Liver (tissue), 9 donors: ENCODE data around the gene ARGFX. TPM values are rescaled to one million over a fixed set of nuclear protein-coding genes. Genes with fewer than 3 reads are reported as not detected.
A peak's percentile ranks its signal among the peaks of the same experiment; 100 is the strongest.

Source experiments
- DNase-seq: peaks from one replicate; pipeline ENCODE4 v3.0.0-alpha.2; 2017; ENCODE audit warnings: low spot score
- H3K27ac ChIP-seq, 2 donors: one replicate each; pipeline ENCODE4 v1.7.0; 2013; ENCODE audit warnings: inconsistent platforms in 2 of 2, low read length in 2 of 2, control low read depth in 1 of 2, low read depth in 1 of 2, mild to moderate bottlenecking in 1 of 2
- H3K27me3 ChIP-seq, 4 donors: one replicate each; pipeline versions ENCODE4 v1.6.1 to v1.7.0; 2013; ENCODE audit warnings: low read length in 3 of 4, inconsistent platforms in 1 of 4, mild to moderate bottlenecking in 1 of 4, moderate library complexity in 1 of 4; ENCODE audit not compliant: control insufficient read depth in 4 of 4, insufficient read depth in 4 of 4
- H3K36me3 ChIP-seq, 4 donors: one replicate each; pipeline versions ENCODE4 v1.6.1 to v1.7.0; 2013; ENCODE audit warnings: low read length in 3 of 4, mild to moderate bottlenecking in 3 of 4, low read depth in 1 of 4, moderate library complexity in 1 of 4; ENCODE audit not compliant: control insufficient read depth in 4 of 4, insufficient read depth in 3 of 4
- H3K4me1 ChIP-seq, 4 donors: one replicate each; pipeline versions ENCODE4 v1.6.1 to v1.7.0; 2013; ENCODE audit warnings: low read length in 3 of 4, mild to moderate bottlenecking in 3 of 4, moderate library complexity in 1 of 4; ENCODE audit not compliant: control insufficient read depth in 4 of 4, insufficient read depth in 4 of 4
- H3K4me3 ChIP-seq, 3 donors: one replicate each; pipeline versions ENCODE4 v1.6.1 to v1.7.0; 2013; ENCODE audit warnings: low read length in 3 of 3, control low read depth in 1 of 3, low read depth in 1 of 3, mild to moderate bottlenecking in 1 of 3
- H3K9ac ChIP-seq, 2 donors: one replicate each; pipeline ENCODE4 v1.7.0; 2013; ENCODE audit warnings: low read length in 2 of 2, mild to moderate bottlenecking in 2 of 2, moderate library complexity in 2 of 2, control low read depth in 1 of 2, low read depth in 1 of 2
- H3K9me3 ChIP-seq, 4 donors: one replicate each; pipeline versions ENCODE4 v1.6.1 to v1.7.0; 2013; ENCODE audit warnings: low read length in 3 of 4; ENCODE audit not compliant: control insufficient read depth in 4 of 4
- ATF3 ChIP-seq: IDR thresholded peaks from 2 replicates; pipeline ENCODE4 v1.6.1; 2016; ENCODE audit warnings: antibody characterized with exemption
- CTCF ChIP-seq: fragments of 150-350 bp; IDR thresholded peaks from 2 replicates; pipeline ENCODE4 v1.5.1; 2017; ENCODE audit warnings: improper control_type of control experiment, low read depth, low read length; ENCODE audit not compliant: missing input control
- EGR1 ChIP-seq, 2 donors: IDR thresholded peaks; 2 replicates each; pipeline ENCODE4 v1.6.1; 2016 to 2018; ENCODE audit warnings: antibody characterized with exemption in 2 of 2, low read depth in 2 of 2
- FOXA1 ChIP-seq: IDR thresholded peaks from 2 replicates; pipeline ENCODE4 v1.6.1; 2016; ENCODE audit warnings: antibody characterized with exemption
- FOXA2 ChIP-seq: IDR thresholded peaks from 2 replicates; pipeline ENCODE4 v1.6.1; 2016; ENCODE audit warnings: antibody characterized with exemption
- GABPA ChIP-seq, 2 donors: IDR thresholded peaks in 1 of 2; conservative IDR thresholded peaks in 1 of 2; 2 replicates each; pipeline ENCODE4 v1.6.1; 2016; ENCODE audit warnings: antibody characterized with exemption in 2 of 2, mild to moderate bottlenecking in 1 of 2, moderate library complexity in 1 of 2
- HNF4A ChIP-seq, 2 donors: conservative IDR thresholded peaks; 2 replicates each; pipeline ENCODE4 v1.6.1; 2016; ENCODE audit warnings: antibody characterized with exemption in 2 of 2, mild to moderate bottlenecking in 2 of 2
- HNF4G ChIP-seq: IDR thresholded peaks from 2 replicates; pipeline ENCODE4 v1.6.1; 2016; ENCODE audit warnings: antibody characterized with exemption
- JUND ChIP-seq, 2 donors: IDR thresholded peaks; 2 replicates each; pipeline ENCODE4 v1.6.1; 2016; ENCODE audit warnings: antibody characterized with exemption in 2 of 2
- NR2F2 ChIP-seq: IDR thresholded peaks from 2 replicates; pipeline ENCODE4 v1.6.1; 2016; ENCODE audit warnings: antibody characterized with exemption
- RAD21 ChIP-seq, 2 donors: IDR thresholded peaks; 2 replicates each; pipeline ENCODE4 v1.6.1; 2016; ENCODE audit warnings: antibody characterized with exemption in 2 of 2, mild to moderate bottlenecking in 2 of 2
- REST ChIP-seq: IDR thresholded peaks from 2 replicates; pipeline ENCODE4 v1.6.1; 2016; ENCODE audit warnings: antibody characterized with exemption, mild to moderate bottlenecking
- RXRA ChIP-seq, 2 donors: IDR thresholded peaks; 2 replicates each; pipeline ENCODE4 v1.6.1; 2017 to 2018; ENCODE audit warnings: antibody characterized with exemption in 2 of 2, mild to moderate bottlenecking in 1 of 2
- SP1 ChIP-seq: IDR thresholded peaks from 2 replicates; pipeline ENCODE4 v1.6.1; 2018; ENCODE audit warnings: antibody characterized with exemption, mild to moderate bottlenecking
- TAF1 ChIP-seq: conservative IDR thresholded peaks from 2 replicates; pipeline ENCODE4 v1.6.1; 2016; ENCODE audit warnings: antibody characterized with exemption, mild to moderate bottlenecking
- YY1 ChIP-seq: IDR thresholded peaks from 2 replicates; pipeline ENCODE4 v1.6.1; 2016; ENCODE audit warnings: antibody characterized with exemption, mild to moderate bottlenecking
- WGBS: extraction: QIAGEN DNeasy Blood & Tissue Kit; methylation state at CpG from one replicate; pipeline ENCODE4 v1.1.7; 2013; 5-methylcytosine and 5-hydroxymethylcytosine counted together
- polyA plus RNA-seq, 2 donors: library from polyadenylated mRNA; stranded (reverse) in 1 of 2; unstranded in 1 of 2; fragments of 200-250 nt in 1 of 2; fragments of >200 nt in 1 of 2; fragmentation: Nextera tagmentation in 1 of 2; extraction: Ambion mirVana in 1 of 2; gene quantifications; one replicate each; pipeline versions ENCODE4 v1.2.1 to v1.2.3, GENCODE V29; 2013 to 2015
- total RNA-seq, 2 donors: library from RNA; depleted of rRNA; stranded (reverse); fragments of >200 nt; gene quantifications; one replicate each; pipeline ENCODE4 v1.2.3, GENCODE V29; 2014
- TF ChIP-seq, protein P1 (sequence below): IDR thresholded peaks from 2 replicates; pipeline ENCODE4 v1.6.1; 2016; ENCODE audit warnings: antibody characterized with exemption
- TF ChIP-seq, protein P2 (sequence below): IDR thresholded peaks from 2 replicates; pipeline ENCODE4 v1.6.1; 2016; ENCODE audit warnings: antibody characterized with exemption
- donor health status: healthy.
- donor health status: healthy.
- donor health status: healthy.
- donor health status: healthy.
- donor health status: healthy.

ARGFX gene
- total and polyA plus RNA-seq, 4 donors: not detected

- WGBS: 17% methylated on average over 2 of the region's 2 CpGs
- Histone ChIP-seq H3K36me3 (no peaks in the 10 kb centered on the region), H3K4me3 (no peak overlapping the region), H3K27ac (peak overlapping the region in 1 of 2 donors; percentile 23), H3K4me1 (peaks cover 5 to 24% (median 22%) of the 10 kb centered on the region in 4 donors), H3K27me3 (no peaks in the 10 kb centered on the region), H3K9ac (no peak overlapping the region), H3K9me3 (no peaks in the 10 kb centered on the region)
- TF ChIP-seq HNF4A (conservative IDR thresholded peaks at IDR 0.05) (peak; percentile 86 to 89), FOXA1 (peak; percentile 47), JUND (IDR thresholded peaks at IDR 0.05) (peak; percentile 53 to 62), HNF4G (peak; percentile 66), YY1 (peak; percentile 54), TAF1 (no peak), NR2F2 (peak; percentile 84), ATF3 (no peak), FOXA2 (peak; percentile 84), CTCF (no peak), EGR1 (IDR thresholded peaks at IDR 0.05; ENCODE audit: low read depth in 2 of 2) (no peak), SP1 (peak; percentile 79), REST (peak; percentile 30), RAD21 (IDR thresholded peaks at IDR 0.05) (peak; percentile 36 to 44), GABPA (IDR thresholded peaks at IDR 0.05 in 1 of 2, conservative IDR thresholded peaks at IDR 0.05 in 1 of 2) (peak in 1 of 2 donors; percentile 34), RXRA (IDR thresholded peaks at IDR 0.05) (peak; percentile 98 to 99)
- TF ChIP-seq, protein P1, sequence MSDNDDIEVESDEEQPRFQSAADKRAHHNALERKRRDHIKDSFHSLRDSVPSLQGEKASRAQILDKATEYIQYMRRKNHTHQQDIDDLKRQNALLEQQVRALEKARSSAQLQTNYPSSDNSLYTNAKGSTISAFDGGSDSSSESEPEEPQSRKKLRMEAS: peak; percentile 65
- TF ChIP-seq, protein P2, sequence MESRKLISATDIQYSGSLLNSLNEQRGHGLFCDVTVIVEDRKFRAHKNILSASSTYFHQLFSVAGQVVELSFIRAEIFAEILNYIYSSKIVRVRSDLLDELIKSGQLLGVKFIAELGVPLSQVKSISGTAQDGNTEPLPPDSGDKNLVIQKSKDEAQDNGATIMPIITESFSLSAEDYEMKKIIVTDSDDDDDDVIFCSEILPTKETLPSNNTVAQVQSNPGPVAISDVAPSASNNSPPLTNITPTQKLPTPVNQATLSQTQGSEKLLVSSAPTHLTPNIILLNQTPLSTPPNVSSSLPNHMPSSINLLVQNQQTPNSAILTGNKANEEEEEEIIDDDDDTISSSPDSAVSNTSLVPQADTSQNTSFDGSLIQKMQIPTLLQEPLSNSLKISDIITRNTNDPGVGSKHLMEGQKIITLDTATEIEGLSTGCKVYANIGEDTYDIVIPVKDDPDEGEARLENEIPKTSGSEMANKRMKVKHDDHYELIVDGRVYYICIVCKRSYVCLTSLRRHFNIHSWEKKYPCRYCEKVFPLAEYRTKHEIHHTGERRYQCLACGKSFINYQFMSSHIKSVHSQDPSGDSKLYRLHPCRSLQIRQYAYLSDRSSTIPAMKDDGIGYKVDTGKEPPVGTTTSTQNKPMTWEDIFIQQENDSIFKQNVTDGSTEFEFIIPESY: peak; percentile 40
- no peak for DNase-seq
These were observed 27.1 kb downstream of the ARGFX start for GRCh38 chr3:121594850-121595249.
